Caki2 (cell line): ENCODE measurements around the gene GNAT3. TPM values are rescaled to one million over a fixed set of nuclear protein-coding genes. Genes with fewer than 3 reads are reported as not detected.

Experiments used
- DNase-seq: peaks from one replicate; pipeline ENCODE4 v3.0.0-alpha.2; 2015; ENCODE audit warnings: low read depth
- in situ Hi-C: cut with HindIII; loops from 2 replicates; pipeline ENCODE4 v1.10.0; 2016; ENCODE audit warnings: low sequenced_read_pairs, low pct_unique_long_range_greater_than_20kb, mixed read lengths
- total RNA-seq: library from RNA; depleted of rRNA; stranded (reverse); fragments of >200 nt; shearing (Covaris generic); gene quantifications from 2 replicates; pipeline ENCODE4 v1.2.3, GENCODE V29; 2014; ENCODE audit warnings: low replicate concordance

GNAT3 gene
- total RNA-seq, 1 experiment from 2014 or later: not detected

- in situ Hi-C loops: no loop called here
- DNase-seq: no peak
Measured at GRCh38 chr7:80510021-80510420, 1.8 kb downstream of the GNAT3 start.

- DNase-seq: no peak
Measured at GRCh38 chr7:80508440-80508839, 3.4 kb downstream of the GNAT3 start.

GRCh38 chr7:80505900-80506500 lies 5.9 kb downstream of the GNAT3 start:
- DNase-seq: no peak
- in situ Hi-C loops: no loop called here

More at GRCh38 chr7:80508440-80508839, 3.4 kb downstream of the GNAT3 start:
- in situ Hi-C loops: no loop called here

GRCh38 chr7:80500325-80500724 lies 11.5 kb downstream of the GNAT3 start:
- in situ Hi-C loops: no loop called here
- no peak for DNase-seq

GRCh38 chr7:80499350-80499953 lies 12.4 kb downstream of the GNAT3 start:
- DNase-seq: peak; percentile 73
- in situ Hi-C loops: no loop called here

GRCh38 chr7:80498481-80499349 lies 13.1 kb downstream of the GNAT3 start:
- DNase-seq: no peak
- in situ Hi-C loops: no loop called here

- DNase-seq: no peak
- in situ Hi-C loops: no loop called here
Measured at GRCh38 chr7:80496586-80496985, 15.3 kb downstream of the GNAT3 start.

GRCh38 chr7:80493121-80493849 lies 18.6 kb downstream of the GNAT3 start:
- in situ Hi-C loops: no loop called here

GRCh38 chr7:80491462-80491861 lies 20.4 kb downstream of the GNAT3 start:
- in situ Hi-C loops: no loop called here
- no peak for DNase-seq

More at GRCh38 chr7:80493121-80493849, 18.6 kb downstream of the GNAT3 start:
- no peak for DNase-seq

- DNase-seq: no peak
- in situ Hi-C loops: no loop called here
Measured at GRCh38 chr7:80488851-80489370, 23.0 kb downstream of the GNAT3 start.

- no peak for DNase-seq
Measured at GRCh38 chr7:80488406-80488805, 23.5 kb downstream of the GNAT3 start.

GRCh38 chr7:80485721-80486120 lies 26.1 kb downstream of the GNAT3 start:
- in situ Hi-C loops: no loop called here
- DNase-seq: no peak

More at GRCh38 chr7:80488406-80488805, 23.5 kb downstream of the GNAT3 start:
- in situ Hi-C loops: no loop called here

- in situ Hi-C loops: no loop called here
- DNase-seq: no peak
Measured at GRCh38 chr7:80482950-80483349, 28.9 kb downstream of the GNAT3 start.

GRCh38 chr7:80481196-80481884 lies 30.5 kb downstream of the GNAT3 start:
- in situ Hi-C loops: no loop called here
- DNase-seq: peak; percentile 71

- DNase-seq: peak; percentile 17
- in situ Hi-C loops: no loop called here
Measured at GRCh38 chr7:80480566-80480965, 31.3 kb downstream of the GNAT3 start.

GRCh38 chr7:80478683-80479082 lies 33.2 kb downstream of the GNAT3 start:
- in situ Hi-C loops: no loop called here

GRCh38 chr7:80476035-80476434 lies 35.8 kb downstream of the GNAT3 start:
- in situ Hi-C loops: no loop called here
- no peak for DNase-seq

More at GRCh38 chr7:80478683-80479082, 33.2 kb downstream of the GNAT3 start:
- peak; percentile 18 for DNase-seq

GRCh38 chr7:80475383-80475782 lies 36.5 kb downstream of the GNAT3 start:
- DNase-seq: no peak
- in situ Hi-C loops: no loop called here
